ELF-1 (cell line): ENCODE data around the gene CABP1.

Experiments
- DNase-seq: peaks from one replicate; pipeline ENCODE4 v3.0.0-alpha.2; 2016; ENCODE audit warnings: low read depth, low spot score

CABP1 gene

DNA sequence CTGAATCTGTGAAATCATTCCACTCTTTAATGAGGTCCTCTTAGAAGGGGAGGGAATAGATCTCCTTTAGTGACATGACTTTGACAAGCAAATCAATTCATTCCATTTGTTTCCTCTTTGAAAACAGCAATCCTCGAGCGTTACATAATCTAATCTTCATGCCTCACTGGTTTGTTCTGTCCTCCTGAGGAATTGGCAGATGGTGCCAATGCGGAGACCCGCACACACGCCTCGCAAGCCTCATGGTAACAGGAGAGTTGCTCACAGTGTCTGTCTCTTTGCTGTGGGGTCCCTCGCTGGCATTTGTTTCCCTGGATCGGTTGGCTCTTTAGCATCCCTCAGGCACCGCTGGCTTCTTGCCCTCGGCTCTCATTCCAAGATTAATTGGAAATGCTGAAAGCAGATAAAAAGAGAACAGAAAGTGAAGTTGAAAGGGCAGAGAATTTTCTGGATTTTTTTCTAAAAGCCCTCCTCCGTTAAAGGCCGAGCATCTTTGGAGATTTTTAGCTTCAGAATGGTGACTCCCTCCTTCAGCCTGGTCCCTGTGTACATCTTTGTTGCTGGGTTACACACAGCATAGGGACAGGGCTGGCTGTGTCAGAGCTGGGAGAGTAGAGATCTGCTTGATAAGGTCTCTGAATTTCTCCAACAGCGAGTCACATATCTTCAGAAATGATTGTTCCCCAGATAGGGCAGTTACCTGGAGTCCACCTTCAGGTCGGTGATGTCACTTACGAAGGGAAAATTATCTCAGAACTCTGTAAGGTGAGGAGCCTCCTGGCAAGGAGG lies 10.1 kb upstream of the CABP1 start:
- DNase-seq: no peak

GRCh38 chr12:120631097-120631496 lies 9.3 kb upstream of the CABP1 start:
- no peak for DNase-seq

DNA sequence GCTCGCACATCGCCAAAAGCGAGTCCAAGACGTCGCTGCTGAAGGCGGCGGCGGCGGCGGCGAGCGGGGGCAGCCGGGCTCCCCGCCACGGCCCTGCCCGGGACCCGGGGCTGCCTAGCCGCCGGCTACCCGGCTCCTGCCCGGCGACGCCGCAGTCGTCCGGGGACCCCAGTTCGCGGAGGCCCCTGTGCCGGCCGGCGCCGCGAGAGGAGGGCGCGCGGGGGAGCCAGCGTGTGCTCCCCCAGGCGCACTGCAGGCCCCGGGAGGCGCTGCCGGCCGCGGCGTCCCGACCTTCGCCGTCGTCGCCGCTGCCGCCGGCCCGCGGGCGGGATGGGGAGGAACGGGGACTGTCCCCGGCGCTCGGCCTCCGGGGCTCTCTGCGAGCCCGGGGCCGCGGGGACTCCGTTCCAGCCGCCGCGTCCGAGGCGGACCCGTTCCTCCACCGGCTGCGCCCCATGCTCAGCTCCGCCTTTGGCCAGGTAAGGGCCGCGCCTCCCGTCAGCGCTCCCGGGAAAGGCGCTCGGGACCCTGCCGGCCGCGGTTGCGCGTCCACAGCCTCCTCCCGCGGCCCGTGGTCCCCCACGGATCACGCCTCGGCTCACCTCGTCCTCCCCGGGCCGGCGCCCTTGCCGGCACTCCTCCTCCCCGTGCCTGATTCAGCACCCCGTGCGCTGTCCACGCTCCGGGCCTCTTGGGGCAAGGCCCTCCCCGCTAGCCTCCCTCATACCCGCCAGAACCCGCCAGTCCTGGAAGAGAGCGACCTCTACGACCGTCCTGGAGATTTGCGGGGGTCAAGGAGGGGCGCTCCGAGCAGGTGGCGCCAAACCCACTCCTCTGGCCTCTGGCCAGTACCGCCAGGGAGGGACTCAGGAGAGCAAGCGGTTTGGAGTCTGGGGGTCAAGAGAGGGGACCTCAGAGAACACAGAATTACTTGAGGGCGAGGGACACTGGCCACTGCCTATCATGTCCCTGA lies 721 bp downstream of the CABP1 start:
- DNase-seq: peak; percentile 84

DNA sequence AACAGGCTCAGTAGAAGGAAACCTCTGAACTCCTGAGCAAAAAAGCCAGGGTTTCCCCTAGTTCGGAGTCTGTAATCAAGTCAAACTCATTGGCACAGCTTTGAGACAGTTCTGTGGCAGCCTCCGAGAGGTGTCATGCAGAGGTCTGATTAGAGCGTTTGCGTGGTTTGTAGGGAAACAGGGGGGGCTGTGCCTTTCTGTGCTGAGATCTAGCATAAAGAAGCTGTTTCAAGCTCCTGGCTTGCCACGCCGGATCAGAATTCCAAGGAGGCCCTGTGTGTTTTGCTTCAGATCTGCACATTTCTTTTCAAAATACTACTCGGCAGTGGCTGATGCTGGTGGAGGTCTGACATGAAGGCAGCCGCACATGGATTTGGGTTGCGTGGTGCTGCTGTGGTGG lies 1.7 kb downstream of the CABP1 start:
- no peak for DNase-seq

GRCh38 chr12:120642826-120643225 lies 2.4 kb downstream of the CABP1 start:
- DNase-seq: no peak

GRCh38 chr12:120643574-120643973 lies 3.1 kb downstream of the CABP1 start:
- DNase-seq: no peak

DNA sequence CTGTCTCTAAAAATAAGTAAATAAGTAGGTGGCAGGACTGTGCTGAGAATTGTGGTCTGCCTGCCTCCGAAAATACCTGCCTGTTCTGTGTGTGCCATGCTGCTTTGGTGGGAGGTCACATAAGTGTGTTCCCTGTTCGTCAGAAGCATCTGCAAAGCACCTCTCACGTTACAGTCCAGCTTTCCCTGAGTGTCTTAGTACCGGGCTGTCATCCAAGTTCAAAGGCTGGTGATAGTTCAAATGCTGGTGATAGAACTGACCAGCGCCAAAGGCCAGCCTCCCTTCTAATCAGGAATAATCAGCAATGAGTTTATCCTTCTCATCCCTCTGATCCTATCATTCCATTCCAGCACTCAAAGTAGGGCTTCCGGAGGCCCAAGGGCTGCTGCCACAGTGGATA lies 5.6 kb downstream of the CABP1 start:
- DNase-seq: no peak

DNA sequence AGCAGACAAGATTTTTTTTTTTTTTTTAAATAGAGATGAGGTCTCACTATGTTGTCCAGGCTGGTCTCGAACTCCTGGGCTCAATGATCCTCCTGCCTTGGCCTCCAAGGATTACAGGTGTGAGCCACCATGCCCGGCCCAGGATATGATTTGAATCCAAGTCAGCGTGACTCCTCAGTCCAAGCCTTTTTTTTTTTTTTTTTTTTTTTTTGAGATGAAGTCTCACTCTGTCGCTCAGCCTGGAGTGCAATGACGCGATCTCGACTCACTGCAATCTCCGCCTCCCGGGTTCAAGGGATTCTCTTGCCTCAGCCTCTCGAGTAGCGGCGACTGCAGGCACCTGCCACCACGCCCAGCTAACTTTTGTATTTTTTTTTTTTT lies 6.9 kb downstream of the CABP1 start:
- no peak for DNase-seq

DNA sequence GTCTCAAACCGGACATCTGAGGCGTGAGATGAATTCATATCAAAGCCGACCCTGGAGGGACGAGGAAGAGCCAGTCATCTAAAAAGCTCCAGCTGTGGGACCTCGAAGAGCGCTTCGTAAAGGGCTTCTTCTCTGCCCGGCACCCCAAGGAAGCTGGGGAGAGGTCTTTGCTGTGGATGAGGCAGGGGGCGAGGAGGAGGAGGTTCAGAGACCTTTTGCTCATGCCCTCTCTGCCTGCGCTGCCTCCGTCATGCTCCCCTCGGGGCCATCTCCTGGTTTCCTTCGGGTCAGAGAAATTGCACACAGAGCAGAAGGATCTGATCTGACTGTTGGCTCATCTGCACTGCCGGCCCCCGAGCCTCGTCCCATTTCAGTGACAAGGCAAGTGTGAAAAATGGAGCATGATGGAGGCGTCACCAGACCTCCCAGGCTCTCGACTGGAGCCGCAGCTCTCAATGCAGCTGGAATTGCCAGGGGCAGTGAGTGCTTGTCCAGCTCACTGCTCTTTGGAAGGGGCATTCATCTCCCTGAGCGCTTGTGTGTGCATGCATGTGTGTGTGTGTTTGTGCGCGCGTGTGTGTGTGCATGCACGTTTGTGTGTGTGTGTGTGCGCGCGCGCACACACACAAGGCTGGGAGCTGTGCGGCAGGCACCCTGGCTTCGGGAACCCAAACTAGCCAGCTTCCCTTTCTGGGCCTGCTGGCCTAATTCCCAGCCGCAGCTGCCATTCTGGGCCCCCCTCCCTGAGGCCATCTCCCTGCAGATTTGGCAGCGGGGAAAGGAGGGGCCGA lies 9.2 kb downstream of the CABP1 start:
- DNase-seq: peak; percentile 67

- no peak for DNase-seq
Observed at GRCh38 chr12:120650233-120650690, 9.8 kb downstream of the CABP1 start.

- no peak for DNase-seq
Observed at GRCh38 chr12:120651821-120652220, 11.4 kb downstream of the CABP1 start.

DNA sequence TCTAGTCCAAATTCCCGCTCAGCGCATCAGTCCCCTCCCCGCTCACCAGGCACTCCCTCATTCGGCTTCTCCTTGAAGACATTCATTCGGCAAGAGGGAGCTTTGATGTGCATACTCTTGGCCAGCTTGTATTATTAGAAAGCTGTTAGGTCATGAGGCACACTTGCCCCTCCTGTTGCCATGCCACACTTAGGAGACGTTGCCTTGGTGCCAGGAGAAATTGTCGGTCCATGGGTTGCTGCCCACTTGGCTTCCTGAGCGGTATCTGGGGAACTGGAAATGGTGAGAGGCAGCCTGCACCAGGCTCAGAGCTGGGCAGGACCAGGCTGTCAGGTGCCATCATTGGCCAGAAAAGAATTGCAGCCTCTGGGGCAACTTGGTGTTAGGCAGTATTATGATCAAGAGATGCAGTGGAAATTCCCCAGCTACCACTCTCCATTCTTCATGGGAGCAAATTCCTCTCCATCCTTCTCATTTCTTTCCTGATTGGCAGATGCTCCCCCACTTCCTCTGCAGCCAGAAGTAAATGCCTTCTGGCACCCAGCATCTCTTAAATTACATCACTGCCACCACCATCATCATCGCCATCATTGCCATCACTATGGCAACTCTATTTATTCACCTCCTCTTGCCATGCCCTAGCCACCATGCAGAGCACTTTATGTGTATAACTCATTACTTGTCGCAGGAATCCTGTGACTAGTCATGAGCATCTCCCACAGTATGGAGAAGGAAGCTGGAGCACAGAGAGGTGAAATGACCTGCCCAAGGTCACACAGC lies 12.4 kb downstream of the CABP1 start:
- DNase-seq: no peak

DNA sequence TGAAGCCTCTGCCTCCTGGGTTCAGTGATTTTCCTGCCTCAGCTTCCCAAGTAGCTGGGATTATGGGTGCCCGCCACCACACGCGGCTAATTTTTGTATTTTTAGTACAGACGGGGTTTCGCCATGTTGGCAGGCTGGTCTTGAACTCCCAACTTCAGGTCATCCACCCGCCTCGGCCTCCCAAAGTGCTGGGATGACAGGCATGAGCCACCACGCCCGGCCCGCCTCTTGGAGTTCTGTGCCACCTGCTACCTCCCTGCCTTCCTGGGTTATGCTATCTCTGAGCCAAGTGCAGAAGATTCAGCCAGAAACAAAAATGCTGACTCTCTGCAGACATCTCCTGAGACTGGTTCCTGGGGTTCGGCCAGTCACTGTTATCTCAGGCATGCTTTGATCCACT lies 13.2 kb downstream of the CABP1 start:
- DNase-seq: no peak

- peak; percentile 33 for DNase-seq
Observed at GRCh38 chr12:120654656-120655055, 14.2 kb downstream of the CABP1 start.

DNA sequence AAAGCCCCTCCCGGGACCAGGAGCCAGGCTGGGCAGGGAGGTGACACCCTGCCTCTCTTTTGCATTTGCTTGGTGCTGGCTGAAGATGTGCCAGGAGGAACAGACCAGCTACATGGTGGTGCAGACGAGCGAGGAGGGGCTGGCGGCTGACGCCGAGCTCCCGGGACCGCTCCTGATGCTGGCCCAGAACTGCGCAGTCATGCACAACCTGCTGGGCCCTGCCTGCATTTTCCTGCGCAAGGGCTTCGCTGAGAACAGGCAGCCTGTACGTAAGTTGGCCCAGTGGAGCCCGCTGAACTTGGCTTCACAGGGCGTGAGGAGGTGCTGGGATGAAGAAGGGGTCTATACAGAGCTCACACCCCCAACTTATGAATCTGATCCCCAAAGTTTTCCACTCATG lies 15.6 kb downstream of the CABP1 start:
- no peak for DNase-seq

DNA sequence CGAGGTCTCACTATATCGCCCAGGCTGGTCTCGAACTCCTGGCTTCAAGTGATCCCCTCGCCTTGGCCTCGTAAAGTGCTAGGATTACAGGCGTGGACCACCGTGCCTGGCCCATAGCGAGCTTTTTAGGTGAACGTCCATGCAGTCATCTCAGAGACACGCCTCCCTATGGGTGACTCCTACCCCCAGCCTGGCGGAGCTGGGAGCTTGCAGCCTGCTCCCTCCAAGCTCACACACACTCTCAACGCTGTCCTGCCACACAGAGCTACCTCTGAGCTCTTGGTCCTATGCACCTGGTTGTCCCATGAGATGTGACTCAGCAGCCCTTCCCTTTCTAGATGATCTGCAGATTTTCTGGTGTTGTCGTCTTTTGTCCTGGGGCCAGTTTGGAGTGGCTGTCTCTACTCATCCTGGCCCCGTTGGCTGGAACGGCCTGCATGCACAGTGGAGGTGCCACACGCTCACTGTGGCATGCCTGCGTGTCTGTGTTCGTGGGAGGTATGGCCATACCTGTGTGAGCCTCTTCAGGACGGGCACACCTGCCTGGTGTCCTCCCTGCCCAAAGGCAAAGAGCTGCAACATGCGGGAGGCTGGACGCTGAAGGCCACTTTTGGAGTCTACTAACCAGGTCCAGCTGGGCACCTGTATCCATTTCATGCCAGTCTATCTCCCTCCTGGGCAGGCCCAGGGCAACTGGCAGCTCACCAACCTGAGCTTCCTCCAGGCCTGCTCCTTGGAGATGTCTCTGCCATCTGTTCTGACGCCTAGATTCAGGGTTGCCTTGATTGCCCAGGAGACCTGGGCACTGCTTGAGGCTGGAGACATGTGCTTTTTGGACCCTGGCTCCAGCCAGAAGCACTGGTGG lies 18.1 kb downstream of the CABP1 start:
- DNase-seq: no peak

DNA sequence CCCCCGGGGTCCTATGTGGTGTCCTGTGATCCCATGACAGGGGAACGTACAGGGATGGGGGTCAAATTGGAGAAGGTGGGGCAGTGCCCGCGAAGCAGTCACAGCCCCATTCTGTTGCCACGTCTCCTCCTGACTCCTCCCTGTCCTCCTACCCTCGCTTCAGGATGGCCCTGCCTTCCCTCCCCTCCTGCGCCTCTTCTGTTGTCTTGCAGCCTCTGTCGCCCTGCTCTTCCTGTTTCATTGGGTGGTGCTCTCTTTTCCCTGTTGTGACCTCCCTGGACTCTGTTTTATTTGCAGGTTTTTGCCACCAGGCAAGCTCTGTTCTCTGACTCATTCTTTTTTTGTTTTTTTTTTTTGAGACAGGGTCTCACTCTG lies 18.7 kb downstream of the CABP1 start:
- no peak for DNase-seq

GRCh38 chr12:120661432-120661831 lies 21.0 kb downstream of the CABP1 start:
- no peak for DNase-seq

DNA sequence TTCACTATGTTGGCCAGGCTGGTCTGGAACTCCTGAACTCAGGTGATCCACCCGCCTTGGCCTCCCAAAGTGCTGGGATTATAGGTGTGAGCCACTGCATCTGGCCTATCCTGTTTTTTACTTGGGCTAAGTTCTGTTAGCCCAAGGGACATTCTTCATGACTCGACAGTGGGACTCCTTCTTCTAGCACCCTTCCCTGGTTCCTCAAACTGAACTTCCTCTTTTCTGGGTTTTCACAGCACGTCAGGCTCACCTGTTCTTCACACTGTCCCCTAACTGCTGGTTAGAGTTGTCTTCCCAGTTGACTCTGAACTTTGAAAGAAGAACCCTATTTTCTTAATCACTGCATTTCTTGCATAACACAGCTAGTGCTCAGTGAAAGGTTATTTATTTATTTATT lies 22.5 kb downstream of the CABP1 start:
- no peak for DNase-seq

- DNase-seq: no peak
Observed at GRCh38 chr12:120663741-120664140, 23.3 kb downstream of the CABP1 start.
